Lower leg skin (tissue), 3 donors: Measurements from ENCODE around the gene KRTAP5-4.

Source experiments
- CTCF ChIP-seq, 3 donors: fragments of 450-650 bp; IDR thresholded peaks; one replicate each; pipeline ENCODE4 v1.5.1; 2016; ENCODE audit warnings: antibody characterized with exemption in 3 of 3, mild to moderate bottlenecking in 3 of 3, moderate library complexity in 2 of 3
- POLR2A ChIP-seq, 2 donors: fragments of 450-650 bp; IDR thresholded peaks; one replicate each; pipeline ENCODE4 v1.6.1; 2016 to 2017; ENCODE audit warnings: antibody characterized with exemption in 2 of 2, mild to moderate bottlenecking in 1 of 2, moderate library complexity in 1 of 2

- no peak for TF ChIP-seq CTCF (IDR thresholded peaks at IDR 0.05)
- no peak for TF ChIP-seq POLR2A (IDR thresholded peaks at IDR 0.05)
Observed at GRCh38 chr11:1656670-1657069, 34.7 kb upstream of the KRTAP5-4 start.
